GM13976 (cell line): Measurements from ENCODE around the gene CANX.
"Not testable (repeated sequence)": the region's sequence is repeated elsewhere in the genome, so short reads cannot be mapped to it uniquely, and the experiment has no call there.

Experiments
- DNase-seq: peaks from one replicate; pipeline ENCODE4 v3.0.0; 2012; ENCODE audit warnings: low spot score
- CTCF ChIP-seq: IDR thresholded peaks from 2 replicates; pipeline ENCODE4 v1.5.1; 2012; ENCODE audit warnings: borderline replicate concordance, mild to moderate bottlenecking; ENCODE audit not compliant: insufficient read depth; ENCODE audit errors: extremely low read depth, missing control alignments, control extremely low read depth
- in situ Hi-C: fragments of 300-500 bp; cut with MboI; formaldehyde crosslinking; loops from one replicate; pipeline ENCODE4 v1.12.0; 2022; ENCODE audit warnings: low sequenced_read_pairs, mixed read lengths, inconsistent platforms; ENCODE audit not compliant: unreplicated experiment

CANX gene

GRCh38 chr5:179679014-179679674 is 19.6 kb upstream of the CANX start:
- DNase-seq = peak; percentile 80
- TF ChIP-seq CTCF = peak; percentile 73
- in situ Hi-C loops = no loop called here

GRCh38 chr5:179680014-179680779 is 18.6 kb upstream of the CANX start:
- no peak for TF ChIP-seq CTCF
- no peak for DNase-seq
- in situ Hi-C loops = no loop called here

- no peak for DNase-seq
- no peak for TF ChIP-seq CTCF
- in situ Hi-C loops = no loop called here
Measured at GRCh38 chr5:179680780-179681401, 17.9 kb upstream of the CANX start, which contains the start of gene CBY3. TSS of gene CBY3 (minus strand) at chr5:179681034. CDS start at chr5:179680918, 116 bp downstream.

- in situ Hi-C loops, DNase-seq: not testable (repeated sequence)
Measured at GRCh38 chr5:179689212-179689611, 9.6 kb upstream of the CANX start.

GRCh38 chr5:179694561-179694960 is 4.2 kb upstream of the CANX start:
- no peak for TF ChIP-seq CTCF
- DNase-seq = no peak
- in situ Hi-C loops = no loop called here

GRCh38 chr5:179696603-179697002 is 2.2 kb upstream of the CANX start:
- in situ Hi-C loops = no loop called here
- no peak for DNase-seq
- no peak for TF ChIP-seq CTCF

- DNase-seq = no peak
- TF ChIP-seq CTCF = no peak
- in situ Hi-C loops = no loop called here
Measured at GRCh38 chr5:179697108-179697507, 1.7 kb upstream of the CANX start.

- DNase-seq, in situ Hi-C loops: not testable (repeated sequence)
Measured at GRCh38 chr5:179697543-179697942, 1.2 kb upstream of the CANX start.
